Anterior cingulate cortex (tissue), 58 donors: ENCODE data around the gene SCAF1.
A peak's percentile ranks its signal among the peaks of the same experiment; 100 is the strongest.
"Not testable (repeated sequence)": the region's sequence is repeated elsewhere in the genome, so short reads cannot be mapped to it uniquely, and the experiment has no call there.

Experiments
- DNase-seq, 58 donors: peaks; one replicate each; lab custom pipeline; 2025; lab: John Stamatoyannopoulos, UW

SCAF1 gene

DNA sequence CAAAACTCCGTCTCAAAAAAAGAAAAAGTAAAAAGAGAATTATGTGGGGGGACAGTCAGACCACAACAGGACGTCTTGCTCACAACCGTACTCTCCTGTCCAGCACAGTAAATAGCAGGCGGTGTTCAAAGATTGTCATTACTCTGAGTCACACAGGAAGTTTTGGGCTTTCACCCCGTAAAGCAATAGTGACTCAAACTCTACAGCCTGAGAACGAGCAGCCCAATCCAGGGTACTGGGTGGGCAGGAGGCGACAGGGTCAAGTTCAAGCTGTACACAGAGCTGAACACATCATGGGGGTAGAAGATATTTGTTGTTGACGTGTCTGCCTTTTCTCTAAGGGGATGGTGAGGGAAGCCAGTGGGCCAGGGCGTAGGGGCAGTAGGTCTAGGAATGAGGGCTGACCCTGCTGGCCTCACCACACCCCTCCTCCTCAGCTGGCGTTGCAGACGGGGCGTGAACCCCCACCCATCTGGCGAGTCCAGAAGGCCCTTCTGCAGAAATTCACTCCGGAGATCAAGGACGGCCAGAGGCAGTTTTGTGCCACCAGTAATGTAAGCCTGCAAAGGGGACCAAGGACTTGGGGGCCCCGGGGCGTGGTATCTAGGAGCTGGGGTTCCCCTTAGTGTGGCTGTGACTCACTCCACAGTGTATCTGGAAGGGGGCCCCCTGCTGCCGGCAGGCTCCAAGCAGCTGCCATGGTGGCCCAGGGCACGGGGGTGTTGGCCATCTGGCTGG lies 27.7 kb upstream of the SCAF1 start:
- no peak for DNase-seq

- DNase-seq, result no peak
Observed at GRCh38 chr19:49615861-49616260, 26.1 kb upstream of the SCAF1 start.

GRCh38 chr19:49616532-49616931 lies 25.5 kb upstream of the SCAF1 start:
- DNase-seq, result no peak

- DNase-seq, result no peak
Observed at GRCh38 chr19:49616945-49617344, 25.1 kb upstream of the SCAF1 start.

DNA sequence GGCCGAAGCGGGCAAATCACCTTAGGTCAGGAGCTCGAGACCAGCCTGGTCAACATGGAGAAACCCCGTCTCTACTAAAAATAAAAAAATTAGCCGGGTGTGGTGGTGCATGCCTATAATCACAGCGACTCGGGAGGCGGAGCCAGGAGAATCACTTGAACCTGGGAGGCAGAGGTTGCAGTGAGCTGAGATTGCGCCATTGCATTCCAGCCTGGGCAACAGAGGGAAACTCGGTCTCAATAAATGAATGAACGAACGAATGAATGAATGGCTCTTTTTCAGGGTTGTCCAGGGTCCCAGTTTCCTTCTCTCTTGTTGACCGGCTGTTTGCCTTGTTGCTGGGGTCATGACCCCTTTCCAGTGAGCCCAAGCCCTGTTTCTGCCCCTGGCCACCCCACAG lies 24.1 kb upstream of the SCAF1 start:
- DNase-seq, result not testable (repeated sequence)

DNA sequence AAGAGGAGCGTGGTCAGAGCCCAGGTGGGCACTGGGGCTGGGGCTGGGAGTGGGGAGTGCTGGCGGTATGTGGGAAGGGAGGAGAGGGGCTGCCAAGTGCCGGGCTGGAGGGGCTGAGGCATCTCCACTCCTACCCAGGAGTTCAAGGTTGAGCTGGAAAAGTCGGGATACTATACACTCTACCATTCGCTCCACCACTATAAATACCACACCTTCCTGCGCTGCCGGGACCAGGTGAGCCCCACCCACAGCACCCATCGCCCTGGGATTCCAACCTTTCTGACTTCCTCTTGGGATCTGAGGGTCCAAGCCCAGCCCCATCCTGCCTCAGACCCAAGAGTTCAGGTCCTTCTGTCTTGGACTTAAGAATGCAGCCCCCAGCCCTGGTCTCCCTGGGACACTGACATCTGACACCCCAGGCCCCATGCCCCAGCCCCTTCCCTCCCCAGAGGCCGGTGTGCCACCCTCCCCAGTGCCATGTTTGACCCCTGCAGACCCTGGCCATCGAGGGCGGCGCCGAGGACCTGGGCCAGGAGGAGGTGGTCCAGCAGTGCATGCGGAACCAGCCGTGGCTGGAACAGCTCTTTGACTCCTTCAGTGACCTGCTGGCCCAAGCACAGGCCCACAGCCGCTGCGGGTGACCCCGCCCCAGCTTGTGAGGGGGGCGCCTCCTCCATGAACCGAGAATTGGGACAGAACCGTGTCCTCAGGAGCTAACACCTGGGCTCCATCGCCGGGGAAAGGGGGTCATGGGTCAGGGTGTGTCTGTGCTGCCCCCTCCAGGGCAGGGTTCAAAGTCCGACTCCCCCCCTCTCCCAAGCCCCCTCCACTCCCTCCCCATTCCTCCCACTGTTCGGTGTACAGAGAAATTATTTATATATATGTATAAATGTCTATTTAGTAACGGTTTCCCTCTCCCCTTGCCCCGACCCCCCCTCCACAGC lies 16.8 kb upstream of the SCAF1 start:
- no peak for DNase-seq

- no peak for DNase-seq
Observed at GRCh38 chr19:49626226-49626625, 15.8 kb upstream of the SCAF1 start.

DNA sequence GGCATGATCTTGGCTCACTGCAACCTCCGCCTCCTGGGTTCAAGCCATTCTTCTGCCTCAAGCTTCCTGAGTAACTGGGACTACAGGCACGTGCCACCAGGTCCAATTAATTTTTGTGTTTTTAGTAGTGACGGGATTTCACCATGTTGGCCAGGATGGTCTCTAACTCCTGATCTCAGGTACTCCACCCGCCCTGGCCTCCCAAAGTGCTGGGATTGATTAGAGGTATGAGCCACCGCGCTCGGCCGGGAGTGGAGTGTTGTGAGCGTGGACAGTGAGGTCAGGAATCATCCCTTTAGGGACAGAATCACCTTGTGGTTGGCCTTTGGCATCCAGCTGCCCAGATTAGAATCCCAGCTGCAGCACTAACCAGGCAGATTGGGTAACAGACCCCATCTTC lies 12.3 kb upstream of the SCAF1 start:
- DNase-seq, result no peak

GRCh38 chr19:49631014-49631588 lies 10.9 kb upstream of the SCAF1 start:
- peak in 1 of 58 donors; percentile 17 for DNase-seq

GRCh38 chr19:49631610-49632192 lies 10.3 kb upstream of the SCAF1 start:
- DNase-seq, result no peak

DNA sequence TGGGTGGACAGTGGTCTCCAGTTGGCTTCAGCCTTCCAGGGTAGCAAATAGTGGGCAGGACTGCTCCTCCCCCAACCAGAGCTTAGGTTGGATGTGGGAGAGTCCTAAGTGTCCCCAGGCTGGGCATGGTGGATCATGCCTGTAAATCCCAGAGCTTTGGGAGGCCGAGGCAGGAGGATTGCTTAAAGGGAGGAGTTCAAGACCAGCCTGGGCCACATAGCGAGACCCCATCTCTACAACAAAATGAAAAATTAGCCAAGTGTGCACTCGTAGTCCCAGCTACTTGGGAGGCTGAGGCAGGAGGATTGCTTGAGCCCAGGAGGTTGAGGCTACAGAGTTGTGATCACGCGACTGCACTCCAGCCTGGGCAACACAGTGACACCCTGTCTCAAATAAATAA lies 9.4 kb upstream of the SCAF1 start:
- DNase-seq, result no peak

GRCh38 chr19:49633273-49633672 lies 8.7 kb upstream of the SCAF1 start:
- not testable (repeated sequence) for DNase-seq

GRCh38 chr19:49635530-49636232 lies 6.3 kb upstream of the SCAF1 start:
- peak in 6 of 58 donors; percentile 1 to 21 (median 9) for DNase-seq

- DNase-seq, result no peak
Observed at GRCh38 chr19:49636233-49636932, 5.6 kb upstream of the SCAF1 start.

GRCh38 chr19:49637821-49638738 lies 3.9 kb upstream of the SCAF1 start:
- peak in 7 of 58 donors; percentile 7 to 24 (median 15) for DNase-seq

- no peak for DNase-seq
Observed at GRCh38 chr19:49639401-49640112, 2.5 kb upstream of the SCAF1 start.

- peak; percentile 69 to 100 (median 98) for DNase-seq
Observed at GRCh38 chr19:49640113-49640898, 1.7 kb upstream of the SCAF1 start, which contains the start of gene RRAS. TSS of gene RRAS (minus strand) at chr19:49640143. CDS start at chr19:49640098, 45 bp downstream.
